HG02642 (cell line): ENCODE measurements around the gene TDRD9.
"Not testable (repeated sequence)": the region's sequence is repeated elsewhere in the genome, so short reads cannot be mapped to it uniquely, and the experiment has no call there.

Experiments used
- ATAC-seq: cut with Tn5 transposase; IDR thresholded peaks from one replicate; pipeline ENCODE4 v1.9.1; 2021; ENCODE audit warnings: mild to moderate bottlenecking; ENCODE audit not compliant: unreplicated experiment, poor library complexity

The TDRD9 gene, protein sequence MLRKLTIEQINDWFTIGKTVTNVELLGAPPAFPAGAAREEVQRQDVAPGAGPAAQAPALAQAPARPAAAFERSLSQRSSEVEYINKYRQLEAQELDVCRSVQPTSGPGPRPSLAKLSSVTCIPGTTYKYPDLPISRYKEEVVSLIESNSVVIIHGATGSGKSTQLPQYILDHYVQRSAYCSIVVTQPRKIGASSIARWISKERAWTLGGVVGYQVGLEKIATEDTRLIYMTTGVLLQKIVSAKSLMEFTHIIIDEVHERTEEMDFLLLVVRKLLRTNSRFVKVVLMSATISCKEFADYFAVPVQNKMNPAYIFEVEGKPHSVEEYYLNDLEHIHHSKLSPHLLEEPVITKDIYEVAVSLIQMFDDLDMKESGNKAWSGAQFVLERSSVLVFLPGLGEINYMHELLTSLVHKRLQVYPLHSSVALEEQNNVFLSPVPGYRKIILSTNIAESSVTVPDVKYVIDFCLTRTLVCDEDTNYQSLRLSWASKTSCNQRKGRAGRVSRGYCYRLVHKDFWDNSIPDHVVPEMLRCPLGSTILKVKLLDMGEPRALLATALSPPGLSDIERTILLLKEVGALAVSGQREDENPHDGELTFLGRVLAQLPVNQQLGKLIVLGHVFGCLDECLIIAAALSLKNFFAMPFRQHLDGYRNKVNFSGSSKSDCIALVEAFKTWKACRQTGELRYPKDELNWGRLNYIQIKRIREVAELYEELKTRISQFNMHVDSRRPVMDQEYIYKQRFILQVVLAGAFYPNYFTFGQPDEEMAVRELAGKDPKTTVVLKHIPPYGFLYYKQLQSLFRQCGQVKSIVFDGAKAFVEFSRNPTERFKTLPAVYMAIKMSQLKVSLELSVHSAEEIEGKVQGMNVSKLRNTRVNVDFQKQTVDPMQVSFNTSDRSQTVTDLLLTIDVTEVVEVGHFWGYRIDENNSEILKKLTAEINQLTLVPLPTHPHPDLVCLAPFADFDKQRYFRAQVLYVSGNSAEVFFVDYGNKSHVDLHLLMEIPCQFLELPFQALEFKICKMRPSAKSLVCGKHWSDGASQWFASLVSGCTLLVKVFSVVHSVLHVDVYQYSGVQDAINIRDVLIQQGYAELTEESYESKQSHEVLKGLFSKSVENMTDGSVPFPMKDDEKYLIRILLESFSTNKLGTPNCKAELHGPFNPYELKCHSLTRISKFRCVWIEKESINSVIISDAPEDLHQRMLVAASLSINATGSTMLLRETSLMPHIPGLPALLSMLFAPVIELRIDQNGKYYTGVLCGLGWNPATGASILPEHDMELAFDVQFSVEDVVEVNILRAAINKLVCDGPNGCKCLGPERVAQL (N-terminal part only)

DNA sequence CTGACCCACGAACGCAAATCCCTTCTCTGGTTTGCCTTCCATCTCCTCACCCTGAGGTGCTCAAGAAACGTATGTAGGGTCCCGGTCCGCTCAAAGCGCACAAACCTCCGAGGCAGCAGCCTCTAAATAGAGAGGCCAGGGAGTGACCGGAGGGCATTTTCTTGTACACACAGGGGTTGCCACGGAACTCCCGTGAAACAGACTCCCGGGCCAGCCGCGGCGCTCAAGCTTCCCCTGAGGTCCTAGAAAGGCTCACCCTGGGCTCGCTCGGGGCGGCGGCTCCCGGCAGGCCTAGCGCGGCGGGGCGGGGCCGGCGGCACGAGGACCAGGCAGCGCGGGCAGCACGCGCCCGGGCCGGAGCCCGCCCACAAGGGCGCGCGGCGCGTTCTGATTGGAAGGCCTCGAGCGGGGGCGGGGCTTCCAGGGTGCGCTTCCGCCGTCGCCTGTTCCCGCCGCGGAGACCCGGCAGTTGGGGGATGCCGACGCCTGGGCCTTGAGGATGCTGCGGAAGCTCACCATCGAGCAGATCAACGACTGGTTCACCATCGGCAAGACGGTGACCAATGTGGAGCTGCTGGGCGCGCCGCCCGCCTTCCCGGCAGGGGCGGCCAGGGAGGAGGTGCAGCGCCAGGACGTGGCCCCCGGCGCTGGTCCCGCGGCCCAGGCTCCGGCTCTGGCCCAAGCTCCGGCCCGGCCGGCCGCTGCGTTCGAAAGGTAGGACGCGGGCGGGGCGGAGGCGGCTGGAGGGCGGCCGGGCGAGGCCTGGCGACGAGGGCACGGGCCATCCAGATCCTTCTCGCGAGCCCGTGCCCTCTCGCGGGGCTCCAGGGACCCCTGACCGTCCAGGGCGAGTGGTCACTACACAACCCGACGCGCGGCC is at the start of gene TDRD9:
TSS of gene TDRD9 (plus strand) at position 446 of the 880 bp plus-strand sequence. CDS start at position 500, 54 bp downstream.
- ATAC-seq: no peak

DNA sequence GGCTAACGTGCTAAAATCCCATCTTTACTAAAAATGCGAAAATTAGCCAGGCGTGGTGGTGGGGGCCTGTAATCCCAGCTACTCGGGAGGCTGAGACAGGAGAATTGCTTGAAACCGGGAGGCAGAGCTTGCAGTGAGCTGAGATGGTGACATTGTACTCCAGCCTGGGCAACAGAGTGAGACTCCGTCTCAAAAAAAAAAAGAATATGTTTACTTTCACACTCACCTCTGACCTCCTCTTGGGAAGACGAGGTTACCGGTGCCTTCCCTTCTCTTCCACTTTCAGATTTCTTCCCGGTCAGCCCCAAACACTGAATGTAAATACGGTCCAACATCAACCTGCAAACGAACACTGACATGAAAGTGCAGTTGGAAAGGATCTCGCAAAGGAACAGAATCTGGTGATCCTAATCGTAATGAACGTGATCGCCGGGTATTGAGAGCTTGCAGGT is 49.1 kb upstream of the TDRD9 start:
- no peak for ATAC-seq

DNA sequence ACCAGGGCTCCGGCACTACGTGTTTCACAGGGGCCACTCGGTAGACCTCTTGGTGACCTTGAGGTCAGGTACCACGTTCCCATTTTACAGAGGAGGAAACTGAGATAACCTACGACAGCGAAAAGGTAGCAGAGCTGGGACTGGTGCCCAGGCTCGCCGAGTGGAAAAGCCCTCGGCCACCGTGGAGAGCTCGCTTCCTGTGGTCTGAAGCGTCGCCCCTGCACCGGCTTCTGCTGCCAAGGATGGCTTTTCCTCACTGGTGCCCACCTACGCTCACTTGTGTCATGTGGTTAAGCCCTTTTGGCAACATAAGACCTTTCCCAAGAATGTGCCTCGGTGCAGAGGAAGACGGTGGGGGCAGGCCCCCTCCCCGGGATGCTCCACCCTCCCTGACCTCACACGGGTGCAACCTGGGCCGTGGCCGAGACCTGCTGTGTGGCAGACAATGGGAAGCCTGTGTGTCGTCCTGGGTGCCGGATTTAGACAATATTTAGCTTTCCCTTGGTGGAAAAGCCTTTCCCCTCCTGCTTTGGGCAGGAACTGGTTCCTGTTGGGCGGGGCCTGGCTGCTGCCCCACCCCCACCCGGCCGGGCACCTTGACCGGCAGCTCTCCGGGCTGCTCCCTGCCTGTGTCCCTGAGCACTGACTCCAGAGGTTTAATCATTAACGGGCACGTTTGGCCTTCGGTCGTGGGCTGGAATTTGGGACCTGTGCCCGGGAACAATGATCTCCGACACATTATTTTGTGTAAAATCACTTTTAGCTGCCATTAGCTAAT is 48.5 kb upstream of the TDRD9 start:
- ATAC-seq: no peak

DNA sequence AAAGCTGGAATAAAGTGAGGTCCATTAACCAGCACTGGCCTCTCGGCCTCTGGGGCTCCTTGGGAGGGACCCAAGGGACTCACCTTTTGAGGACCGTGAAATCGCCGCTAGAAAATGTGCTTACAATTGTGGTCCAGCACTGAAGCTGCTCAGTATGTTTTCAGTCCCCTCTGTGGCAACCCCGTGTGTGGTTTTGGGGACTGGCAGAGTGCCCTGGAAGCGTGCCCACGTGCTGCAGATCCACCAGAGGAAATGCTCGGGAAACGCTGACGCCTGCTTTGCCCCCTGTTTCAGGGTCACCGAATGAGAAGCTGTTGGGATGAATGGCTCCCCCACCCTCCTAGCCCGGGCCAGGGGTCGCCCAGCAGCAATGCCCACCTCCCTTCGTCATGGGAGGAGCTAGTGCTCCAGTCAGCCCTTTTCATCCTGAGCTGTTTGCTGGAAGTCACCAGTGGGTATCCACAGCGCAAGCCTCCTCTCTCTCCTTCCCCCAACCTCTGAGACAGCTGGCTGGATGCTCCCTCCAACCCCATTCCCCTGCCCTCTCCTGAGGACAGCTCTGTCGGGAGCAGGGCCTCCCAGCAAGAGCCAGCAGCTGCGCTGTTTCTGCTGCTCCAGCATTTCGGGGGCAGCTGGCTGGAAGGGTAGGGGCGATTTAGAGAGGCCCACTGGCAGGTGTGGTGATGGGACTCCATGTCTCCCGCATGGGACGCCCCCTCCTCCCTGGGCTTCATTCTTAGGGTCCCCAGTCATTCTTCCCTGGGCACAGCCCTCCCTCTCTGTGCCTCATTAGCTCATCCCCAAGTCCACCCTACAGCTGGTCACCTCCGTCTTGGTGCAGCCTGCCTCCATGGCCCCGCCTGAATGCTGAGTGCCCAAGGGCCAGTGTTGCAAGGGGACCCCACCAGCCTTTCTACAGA is 47.6 kb upstream of the TDRD9 start:
- ATAC-seq: no peak

DNA sequence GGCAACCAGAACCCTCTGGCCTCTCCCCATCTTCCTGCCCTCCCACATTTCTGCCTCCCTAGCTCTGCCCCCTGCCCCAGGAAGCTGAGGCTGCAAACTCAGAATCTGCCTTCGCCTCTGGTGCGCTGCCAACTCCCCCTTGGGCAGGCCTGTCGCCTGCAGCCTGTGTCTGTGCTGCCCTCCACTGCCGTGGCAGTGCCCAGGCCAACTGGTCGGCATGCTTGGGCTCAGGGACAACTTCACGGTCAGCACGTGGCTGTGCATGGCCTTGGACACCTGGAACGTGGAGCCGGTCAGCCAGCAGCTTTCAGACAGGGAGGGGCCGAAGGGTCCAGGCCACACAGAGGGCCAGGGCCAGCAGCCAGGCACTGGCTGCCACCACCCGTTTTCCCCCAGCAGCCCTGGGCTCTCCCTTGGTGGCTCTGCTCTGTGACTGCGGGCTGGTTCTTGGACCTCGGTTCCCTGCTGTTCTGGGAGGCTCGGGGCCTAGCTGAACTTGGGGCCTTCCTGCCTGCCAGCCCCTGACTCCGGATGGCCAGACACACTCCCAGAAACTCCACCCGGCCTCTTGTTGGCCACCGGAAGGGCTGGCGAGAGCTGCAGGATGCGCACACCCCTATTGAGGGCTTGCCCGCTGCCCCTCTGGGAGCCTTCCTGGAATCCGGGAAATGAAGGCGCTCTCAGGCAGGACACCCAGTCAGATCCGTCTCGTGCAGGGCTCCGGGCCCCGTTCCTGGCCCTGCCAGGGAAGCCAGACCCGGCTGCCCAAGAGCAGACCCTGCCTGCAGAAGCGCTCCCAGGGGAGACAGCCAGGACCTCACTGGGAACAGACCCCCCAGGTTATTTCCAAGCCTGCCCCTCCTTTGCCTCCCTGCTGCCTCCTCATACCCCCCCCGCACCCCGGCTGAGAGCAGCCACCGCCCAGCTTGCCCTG is 46.7 kb upstream of the TDRD9 start:
- no peak for ATAC-seq

DNA sequence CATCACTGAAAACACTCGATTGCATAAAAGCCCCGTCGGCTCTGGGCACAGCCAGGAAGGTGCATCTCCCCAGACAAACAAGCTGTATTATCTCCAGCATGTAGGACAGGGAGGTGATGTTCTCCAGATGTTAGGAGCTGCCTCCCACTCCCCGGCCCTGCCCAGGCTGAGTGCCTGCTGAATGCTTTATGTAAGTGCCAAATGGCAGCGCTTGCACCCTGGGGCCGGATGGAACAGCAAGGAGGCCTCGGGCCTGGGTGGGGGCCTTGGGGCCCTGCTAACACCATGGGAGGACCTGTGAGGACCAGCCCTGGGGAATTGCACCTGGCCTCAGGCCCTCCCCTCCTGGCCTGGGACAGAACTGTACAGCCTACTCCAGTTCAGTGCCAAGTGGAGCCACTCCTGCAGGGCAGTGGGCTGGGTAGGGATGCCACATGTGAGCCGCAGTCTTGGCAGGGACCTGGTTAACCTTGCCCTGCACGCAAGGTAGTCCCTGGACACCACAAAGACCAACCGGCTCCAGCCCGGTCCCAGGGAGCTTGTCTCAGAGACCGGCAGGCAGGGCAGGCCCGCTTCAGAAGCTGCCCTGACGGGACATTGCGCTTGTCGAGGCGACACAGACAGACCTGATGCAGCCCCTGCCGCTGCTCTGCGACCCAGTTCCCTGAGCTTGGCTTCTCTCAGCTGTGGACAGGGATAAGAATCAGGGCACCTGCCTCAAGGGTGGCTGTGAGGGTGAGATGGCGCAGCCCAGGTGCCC is 45.6 kb upstream of the TDRD9 start:
- ATAC-seq: no peak

DNA sequence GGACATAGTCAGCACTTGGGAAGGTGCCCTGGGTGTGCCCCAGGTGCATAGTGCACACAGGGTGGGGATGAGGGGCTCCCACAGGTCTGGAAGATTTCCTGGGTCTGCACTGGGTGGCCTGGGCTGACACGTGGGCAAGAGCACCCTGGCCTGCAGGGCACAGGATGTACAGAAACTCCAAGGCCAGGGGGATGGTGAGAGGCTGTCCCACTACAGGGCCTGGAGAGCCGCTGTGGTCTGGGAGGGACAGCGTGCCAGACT is 45.1 kb upstream of the TDRD9 start:
- no peak for ATAC-seq

DNA sequence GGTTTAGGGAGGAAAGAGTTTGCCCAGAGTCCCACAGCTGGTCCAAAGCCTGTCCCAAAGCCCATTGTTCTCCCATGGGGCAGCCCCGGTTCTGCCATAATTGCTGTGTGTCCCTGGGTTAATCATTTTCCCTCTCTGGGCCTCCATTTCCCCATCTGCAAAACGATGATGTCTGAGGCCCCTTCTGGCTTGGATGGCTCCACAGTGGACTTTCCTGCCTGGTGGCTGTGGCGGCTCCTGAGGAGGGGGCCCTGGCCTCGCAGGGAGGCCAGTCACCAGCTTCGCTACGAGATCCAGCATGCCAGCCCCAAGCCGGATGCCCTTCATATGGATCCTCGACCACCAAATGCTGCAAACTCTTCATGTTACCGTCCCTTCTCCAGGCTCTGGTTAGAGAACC is 43.4 kb upstream of the TDRD9 start:
- no peak for ATAC-seq

DNA sequence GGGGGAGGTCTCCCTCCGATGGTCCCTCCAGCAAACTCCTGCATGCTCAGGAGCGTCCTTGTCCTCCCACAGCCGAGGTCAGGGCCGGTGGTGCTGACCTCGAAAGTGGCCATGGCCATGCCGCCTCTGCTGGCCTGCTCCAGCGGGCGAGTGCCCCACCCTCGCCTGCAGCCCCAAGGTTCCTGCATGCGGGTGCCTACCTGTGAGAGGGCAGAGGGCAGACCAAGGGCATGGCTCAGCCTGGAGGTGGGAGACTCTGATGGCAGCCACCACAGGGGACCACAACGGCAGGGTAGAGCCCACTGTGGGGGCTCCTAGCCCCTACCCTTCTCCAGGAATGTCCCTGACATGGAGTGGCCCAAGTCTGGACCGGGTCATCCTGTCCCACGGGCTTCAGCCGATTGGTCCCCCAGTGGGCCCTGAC is 42.7 kb upstream of the TDRD9 start:
- no peak for ATAC-seq

DNA sequence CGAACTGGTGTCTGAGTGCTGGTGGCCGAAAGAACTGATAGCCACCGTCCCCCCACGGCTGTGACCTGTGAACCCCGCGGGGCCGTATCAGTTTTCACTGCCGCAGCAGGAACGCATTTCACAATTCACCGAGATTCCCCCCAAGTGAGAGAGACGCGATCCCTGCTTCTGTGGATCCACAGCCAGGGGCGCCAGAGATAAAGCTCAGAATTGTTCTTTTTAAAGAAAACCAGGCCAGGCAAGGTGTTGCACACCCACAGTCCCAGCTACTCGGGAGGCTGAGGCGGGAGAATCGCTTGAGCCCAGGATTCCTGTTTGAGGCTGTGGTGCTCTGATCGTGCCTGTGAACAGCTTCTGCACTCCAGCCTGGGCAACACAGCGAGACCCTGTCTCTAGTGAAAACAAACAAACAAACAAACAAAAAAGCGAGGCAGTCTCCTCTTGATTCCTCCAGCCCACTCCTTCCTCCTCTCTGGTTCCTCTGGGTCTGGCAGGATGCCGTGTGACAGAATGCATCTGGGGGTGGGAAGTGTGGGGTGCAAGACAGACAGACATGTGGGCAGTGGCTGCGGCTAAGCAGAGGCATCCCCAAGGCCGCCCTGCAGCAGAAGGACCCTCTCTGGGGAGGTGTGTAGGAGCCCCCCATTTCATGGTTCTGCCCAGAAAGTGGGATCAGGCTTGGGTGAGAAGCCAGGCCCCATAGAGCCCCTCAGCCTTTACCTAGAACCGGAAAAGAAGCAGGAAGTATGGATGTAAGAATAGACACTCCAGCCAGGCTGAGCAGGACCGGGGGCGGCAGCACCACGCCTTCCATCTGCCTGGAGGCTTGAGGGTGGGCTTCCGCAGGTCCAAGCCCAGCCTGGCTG is 41.7 kb upstream of the TDRD9 start:
- no peak for ATAC-seq

DNA sequence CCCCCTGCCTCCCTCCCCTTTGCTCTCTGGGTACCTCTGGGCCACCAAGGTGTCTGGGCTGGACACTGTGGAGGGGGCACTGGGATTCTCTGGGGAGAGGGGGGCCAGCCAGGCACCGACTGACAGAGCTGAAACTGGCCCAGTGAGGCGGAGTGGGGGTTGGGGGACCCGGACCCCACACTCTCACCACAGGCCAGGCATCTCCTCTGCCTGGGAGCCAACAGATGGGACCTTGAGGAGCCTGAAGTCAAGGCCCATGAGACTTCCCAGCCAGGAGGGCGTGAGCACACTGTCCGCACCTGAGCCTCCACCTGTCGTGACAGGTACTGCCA is 41.1 kb upstream of the TDRD9 start:
- ATAC-seq: no peak

DNA sequence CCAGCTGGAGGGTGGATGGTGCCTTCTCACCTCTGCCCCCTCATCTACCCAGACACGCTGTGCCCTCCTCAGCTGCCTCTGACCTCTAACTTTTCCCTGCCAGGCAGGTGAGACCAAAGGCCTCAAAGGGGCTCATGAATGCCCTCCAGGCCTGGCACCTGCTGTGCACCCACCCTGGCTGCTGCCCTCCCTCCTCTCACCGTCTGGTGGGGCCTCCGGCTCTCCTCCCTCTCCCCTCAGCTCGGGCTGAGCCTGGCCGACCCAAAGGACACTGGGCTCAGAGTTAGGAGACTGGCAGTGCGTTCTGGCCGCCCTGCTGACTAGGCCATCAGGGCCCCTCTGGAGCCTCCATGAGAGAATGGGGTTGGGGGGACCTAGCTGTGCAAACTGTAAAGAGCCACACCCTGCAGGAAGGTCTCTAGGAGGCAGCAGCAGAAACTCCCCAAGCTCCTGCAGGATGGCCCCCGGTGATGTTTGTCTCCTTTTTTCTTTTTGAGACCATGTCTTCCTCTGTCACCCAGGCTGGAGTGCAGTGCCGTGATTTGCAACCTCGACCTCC is 40.6 kb upstream of the TDRD9 start:
- ATAC-seq: no peak

DNA sequence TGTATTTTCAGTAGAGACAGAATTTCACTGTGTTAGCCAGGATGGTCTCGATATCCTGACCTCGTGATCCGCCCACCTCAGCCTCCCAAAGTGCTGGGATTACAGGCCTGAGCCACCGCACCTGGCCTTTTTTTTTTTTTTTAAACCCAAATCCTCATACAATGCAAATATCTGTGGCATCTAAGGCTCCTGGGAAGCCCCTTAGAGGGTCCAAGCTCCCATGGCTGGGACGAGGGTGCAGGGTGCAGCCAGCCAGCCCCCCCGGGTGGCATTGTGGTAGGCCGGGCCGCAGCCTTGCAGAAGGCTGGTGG is 39.3 kb upstream of the TDRD9 start:
- not testable (repeated sequence) for ATAC-seq

DNA sequence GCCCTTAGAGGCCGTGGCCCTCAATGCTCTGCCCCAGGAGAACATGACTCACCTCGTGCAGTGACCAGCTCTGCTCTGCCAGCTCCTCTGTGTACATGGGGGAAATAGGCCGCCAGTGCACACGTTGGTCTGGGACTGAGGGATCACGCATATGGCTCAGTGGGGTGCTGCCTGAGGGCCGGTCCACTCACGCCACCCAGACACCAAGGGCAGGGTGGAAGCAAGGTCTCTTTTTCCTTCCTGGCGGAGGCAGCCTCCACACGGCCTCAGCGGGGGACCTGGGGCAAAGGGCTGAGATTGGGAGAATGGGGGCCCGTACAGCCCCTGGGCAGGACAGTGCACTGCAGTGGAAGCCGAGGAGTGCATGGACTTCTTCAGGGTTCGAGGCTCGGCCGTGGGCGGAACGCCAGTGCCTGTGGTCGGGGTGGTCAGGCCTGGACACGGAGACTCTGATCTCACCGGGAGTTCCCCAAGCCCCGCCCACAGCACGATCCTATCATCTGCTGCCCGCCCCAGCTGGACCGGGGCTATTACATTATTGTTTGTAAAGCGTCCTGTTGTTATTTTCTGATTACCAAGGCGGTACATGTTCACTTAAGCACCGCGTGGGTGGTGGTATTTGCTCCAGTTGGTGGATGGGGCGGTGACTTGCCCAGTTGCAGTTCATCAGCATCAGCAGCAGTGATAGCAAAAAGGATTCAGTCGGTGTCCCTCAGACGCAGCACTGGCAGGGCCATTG is 38.8 kb upstream of the TDRD9 start:
- ATAC-seq: no peak

DNA sequence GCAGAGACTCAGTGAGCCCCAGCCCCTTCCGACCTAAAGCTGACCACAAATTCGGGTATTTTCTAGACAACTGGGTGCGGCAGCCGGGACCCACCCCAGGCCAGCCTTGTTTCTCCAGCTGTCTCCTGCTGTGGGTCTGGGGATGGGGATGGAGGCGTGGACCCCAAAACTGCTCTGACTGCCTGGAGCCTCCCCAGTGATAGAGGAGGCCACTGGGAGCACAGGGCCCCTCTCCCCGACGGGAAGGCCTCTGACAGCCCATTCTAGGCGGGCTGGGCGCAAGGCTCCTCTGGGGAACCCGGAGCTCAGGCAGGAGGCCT is 38.2 kb upstream of the TDRD9 start:
- ATAC-seq: no peak
